ENCODE data around the gene BGLAP. TPM values are rescaled to one million over a fixed set of nuclear protein-coding genes. Genes with fewer than 3 reads are reported as not detected.

BGLAP gene
- total RNA-seq, 1 experiment from 2014 or later, result 0.67 TPM

DNA sequence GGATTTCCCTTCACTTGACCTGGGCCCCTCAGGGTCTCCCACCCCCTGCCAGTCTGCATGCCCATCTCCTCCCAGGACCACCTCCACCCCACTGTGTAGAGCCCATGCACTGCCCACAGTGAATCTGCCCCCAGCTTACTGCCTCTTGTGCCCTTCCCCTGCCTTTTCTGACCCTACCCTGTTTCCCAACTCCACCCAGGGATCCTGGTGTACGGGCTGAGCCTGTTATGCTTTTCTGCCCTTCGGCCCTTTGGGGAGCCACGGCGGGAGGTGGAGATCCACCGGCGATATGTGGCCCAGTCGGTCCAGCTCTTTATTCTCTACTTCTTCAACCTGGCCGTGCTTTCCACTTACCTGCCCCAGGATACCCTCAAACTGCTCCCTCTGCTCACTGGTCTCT, 44.1 kb downstream of the BGLAP start:
- Histone ChIP-seq H3K27ac (ENCODE audit: low read length) (no peak overlapping the region), H3K27me3 (ENCODE audit: control insufficient read depth, insufficient read depth, low read length) (no peaks in the 10 kb centered on the region), H3K4me1 (ENCODE audit: control insufficient read depth, insufficient read depth, low read length) (peaks cover 9% of the 10 kb centered on the region), H3K9me3 (ENCODE audit: control insufficient read depth, insufficient read depth, low read depth, low read length) (no peaks in the 10 kb centered on the region), H3K4me3 (ENCODE audit: low read depth in 2 of 2, low read length in 2 of 2) (no peak overlapping the region), H3K36me3 (ENCODE audit: control insufficient read depth, insufficient read depth, low read length) (peaks cover 5% of the 10 kb centered on the region; the same call in 1 of the 2 replicates)
- no TSS peak for BruUV-seq (replicated peaks)
- no peak for DNase-seq (ENCODE audit: low read depth, low spot score)
- in situ Hi-C loops (cut with HindIII; ENCODE audit: low pct_unique_long_range_greater_than_20kb, low sequenced_read_pairs), result no loop called here
- CTCF ChIA-PET, result interaction anchor here (0.5 kb wide), 1 partner anchor 213 kb away, joined by 3 read pairs; no protein-coding TSS in a partner anchor
- ATAC-seq, result no peak
- TF ChIP-seq, protein P1, sequence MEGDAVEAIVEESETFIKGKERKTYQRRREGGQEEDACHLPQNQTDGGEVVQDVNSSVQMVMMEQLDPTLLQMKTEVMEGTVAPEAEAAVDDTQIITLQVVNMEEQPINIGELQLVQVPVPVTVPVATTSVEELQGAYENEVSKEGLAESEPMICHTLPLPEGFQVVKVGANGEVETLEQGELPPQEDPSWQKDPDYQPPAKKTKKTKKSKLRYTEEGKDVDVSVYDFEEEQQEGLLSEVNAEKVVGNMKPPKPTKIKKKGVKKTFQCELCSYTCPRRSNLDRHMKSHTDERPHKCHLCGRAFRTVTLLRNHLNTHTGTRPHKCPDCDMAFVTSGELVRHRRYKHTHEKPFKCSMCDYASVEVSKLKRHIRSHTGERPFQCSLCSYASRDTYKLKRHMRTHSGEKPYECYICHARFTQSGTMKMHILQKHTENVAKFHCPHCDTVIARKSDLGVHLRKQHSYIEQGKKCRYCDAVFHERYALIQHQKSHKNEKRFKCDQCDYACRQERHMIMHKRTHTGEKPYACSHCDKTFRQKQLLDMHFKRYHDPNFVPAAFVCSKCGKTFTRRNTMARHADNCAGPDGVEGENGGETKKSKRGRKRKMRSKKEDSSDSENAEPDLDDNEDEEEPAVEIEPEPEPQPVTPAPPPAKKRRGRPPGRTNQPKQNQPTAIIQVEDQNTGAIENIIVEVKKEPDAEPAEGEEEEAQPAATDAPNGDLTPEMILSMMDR (IDR thresholded peaks at IDR 0.05), result no peak
- TF ChIP-seq POLR2AphosphoS5 (IDR thresholded peaks at IDR 0.05; ENCODE audit: low read depth, low read length), result no peak
- TF ChIP-seq SIN3A (IDR thresholded peaks at IDR 0.05; ENCODE audit: borderline replicate concordance, insufficient read depth, low read depth, low read length), result no peak
- TF ChIP-seq, protein P2, sequence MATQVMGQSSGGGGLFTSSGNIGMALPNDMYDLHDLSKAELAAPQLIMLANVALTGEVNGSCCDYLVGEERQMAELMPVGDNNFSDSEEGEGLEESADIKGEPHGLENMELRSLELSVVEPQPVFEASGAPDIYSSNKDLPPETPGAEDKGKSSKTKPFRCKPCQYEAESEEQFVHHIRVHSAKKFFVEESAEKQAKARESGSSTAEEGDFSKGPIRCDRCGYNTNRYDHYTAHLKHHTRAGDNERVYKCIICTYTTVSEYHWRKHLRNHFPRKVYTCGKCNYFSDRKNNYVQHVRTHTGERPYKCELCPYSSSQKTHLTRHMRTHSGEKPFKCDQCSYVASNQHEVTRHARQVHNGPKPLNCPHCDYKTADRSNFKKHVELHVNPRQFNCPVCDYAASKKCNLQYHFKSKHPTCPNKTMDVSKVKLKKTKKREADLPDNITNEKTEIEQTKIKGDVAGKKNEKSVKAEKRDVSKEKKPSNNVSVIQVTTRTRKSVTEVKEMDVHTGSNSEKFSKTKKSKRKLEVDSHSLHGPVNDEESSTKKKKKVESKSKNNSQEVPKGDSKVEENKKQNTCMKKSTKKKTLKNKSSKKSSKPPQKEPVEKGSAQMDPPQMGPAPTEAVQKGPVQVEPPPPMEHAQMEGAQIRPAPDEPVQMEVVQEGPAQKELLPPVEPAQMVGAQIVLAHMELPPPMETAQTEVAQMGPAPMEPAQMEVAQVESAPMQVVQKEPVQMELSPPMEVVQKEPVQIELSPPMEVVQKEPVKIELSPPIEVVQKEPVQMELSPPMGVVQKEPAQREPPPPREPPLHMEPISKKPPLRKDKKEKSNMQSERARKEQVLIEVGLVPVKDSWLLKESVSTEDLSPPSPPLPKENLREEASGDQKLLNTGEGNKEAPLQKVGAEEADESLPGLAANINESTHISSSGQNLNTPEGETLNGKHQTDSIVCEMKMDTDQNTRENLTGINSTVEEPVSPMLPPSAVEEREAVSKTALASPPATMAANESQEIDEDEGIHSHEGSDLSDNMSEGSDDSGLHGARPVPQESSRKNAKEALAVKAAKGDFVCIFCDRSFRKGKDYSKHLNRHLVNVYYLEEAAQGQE (IDR thresholded peaks at IDR 0.05; ENCODE audit: insufficient read depth in 1 of 2, low read depth in 2 of 2, low read length in 1 of 2), result no peak
- no peak for TF ChIP-seq TCF7L2 (IDR thresholded peaks at IDR 0.05; ENCODE audit: low read depth, low read length)
- intact Hi-C loops (cut with micrococcal nuclease; ENCODE audit: unreplicated experiment), result no loop called here
- POLR2A ChIA-PET, result no interaction called here

DNA sequence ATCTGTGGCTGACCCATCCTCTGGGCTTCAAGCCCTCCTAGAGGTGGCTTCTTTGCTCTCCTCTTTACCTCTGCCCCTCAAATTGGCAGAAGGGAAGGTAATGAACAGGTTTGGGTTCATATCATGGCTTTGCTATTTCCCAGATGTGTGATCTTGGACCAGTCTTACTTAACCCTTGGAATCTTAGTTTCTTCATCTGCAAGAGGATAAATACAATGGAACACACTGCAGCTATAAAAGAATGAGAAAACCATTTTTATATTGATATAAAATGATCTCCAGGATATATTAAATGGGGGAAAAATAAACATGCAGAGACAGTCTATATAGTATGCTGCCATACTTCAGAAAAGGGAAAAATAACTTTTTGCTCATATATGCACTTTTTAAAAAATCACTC, 47.9 kb downstream of the BGLAP start:
- CTCF ChIA-PET, result no interaction called here
- TSS peak; percentile 34 for BruUV-seq (replicated peaks)
- intact Hi-C loops (cut with micrococcal nuclease; ENCODE audit: unreplicated experiment), result no loop called here

More for the DNA sequence above, 47.9 kb downstream of the BGLAP start:
- no peak for DNase-seq (ENCODE audit: low read depth, low spot score)
- H3K27me3 ChIP-seq (ENCODE audit: control insufficient read depth, insufficient read depth, low read length), result no peaks in the 10 kb centered on the region
- no peaks in the 10 kb centered on the region for H3K9me3 ChIP-seq (ENCODE audit: control insufficient read depth, insufficient read depth, low read depth, low read length)
- peaks cover 12% of the 10 kb centered on the region for H3K4me1 ChIP-seq (ENCODE audit: control insufficient read depth, insufficient read depth, low read length)
- H3K36me3 ChIP-seq (ENCODE audit: control insufficient read depth, insufficient read depth, low read length), result no peaks in the 10 kb centered on the region
- ATAC-seq, result no peak
- H3K27ac ChIP-seq (ENCODE audit: low read length), result no peak overlapping the region
- TF ChIP-seq SIN3A (IDR thresholded peaks at IDR 0.05; ENCODE audit: borderline replicate concordance, insufficient read depth, low read depth, low read length) (no peak), TCF7L2 (IDR thresholded peaks at IDR 0.05; ENCODE audit: low read depth, low read length) (no peak), POLR2AphosphoS5 (IDR thresholded peaks at IDR 0.05; ENCODE audit: low read depth, low read length) (no peak)
- TF ChIP-seq, protein P2 (IDR thresholded peaks at IDR 0.05; ENCODE audit: insufficient read depth in 1 of 2, low read depth in 2 of 2, low read length in 1 of 2), result no peak
- TF ChIP-seq, protein P1 (IDR thresholded peaks at IDR 0.05), result no peak
- in situ Hi-C loops (cut with HindIII; ENCODE audit: low pct_unique_long_range_greater_than_20kb, low sequenced_read_pairs), result no loop called here
- no peak overlapping the region for H3K4me3 ChIP-seq (ENCODE audit: low read depth in 2 of 2, low read length in 2 of 2)
- POLR2A ChIA-PET, result no interaction called here

Data from Panc1 (cell line).